WTC11 (cell line): ENCODE measurements around the gene DHDH. TPM values are rescaled to one million over a fixed set of nuclear protein-coding genes. Genes with fewer than 3 reads are reported as not detected.

Experiments
- ATAC-seq: fragments of 200-7000 bp; cut with Tn5 transposase; 2 replicates; pipeline ENCODE4 v1.10.0; 2021; ENCODE audit warnings: mild to moderate bottlenecking, moderate library complexity
- CTCF ChIA-PET: fragments of 300-600 bp; sonication (Branson Sonifier 250); formaldehyde crosslinking; loops from one replicate; lab custom pipeline; 2021; ENCODE audit warnings: antibody characterized with exemption; lab: Charles Lee
- POLR2A ChIA-PET: fragments of 350-600 bp; sonication (Branson Sonifier 250); formaldehyde crosslinking; loops from one replicate; lab custom pipeline; 2021; ENCODE audit warnings: antibody characterized with exemption; lab: Charles Lee
- DNase-seq: peaks from one replicate; pipeline ENCODE4 v3.0.0; 2021; ENCODE audit warnings: low spot score
- H3K27ac Mint-ChIP-seq: 2 replicates; pipeline ENCODE4 v1.8.0; 2021; ENCODE audit warnings: mixed read lengths
- H3K27me3 Mint-ChIP-seq: 2 replicates; pipeline ENCODE4 v1.8.0; 2021; ENCODE audit warnings: low read depth, mild to moderate bottlenecking, moderate library complexity, mixed read lengths
- H3K36me3 Mint-ChIP-seq: 2 replicates; pipeline ENCODE4 v1.8.0; 2021; ENCODE audit warnings: mixed read lengths
- H3K4me1 Mint-ChIP-seq: 2 replicates; pipeline ENCODE4 v1.8.0; 2022; ENCODE audit warnings: mixed read lengths
- H3K4me3 Mint-ChIP-seq: 2 replicates; pipeline ENCODE4 v1.8.0; 2021; ENCODE audit warnings: mild to moderate bottlenecking, moderate library complexity, mixed read lengths
- H3K9me3 Mint-ChIP-seq: 2 replicates; pipeline ENCODE4 v1.8.0; 2021; ENCODE audit warnings: mixed read lengths
- AR ChIP-seq: fragments of 250-450 bp; sonication (Bioruptor Pico); IDR thresholded peaks from 2 replicates; pipeline ENCODE4 v1.9.0; 2021; ENCODE audit warnings: mild to moderate bottlenecking
- ATF1 ChIP-seq: sonication (generic); formaldehyde crosslinking; IDR thresholded peaks from 2 replicates; pipeline ENCODE4 v1.8.1; 2023; ENCODE audit warnings: mild to moderate bottlenecking, moderate library complexity, missing genetic modification reagents
- CBFB ChIP-seq: sonication (generic); formaldehyde crosslinking; IDR thresholded peaks from 2 replicates; pipeline ENCODE4 v1.8.1; 2022; ENCODE audit warnings: mild to moderate bottlenecking, low read depth, missing genetic modification reagents
- CTCF ChIP-seq: fragments of 200-600 bp; IDR thresholded peaks from 2 replicates; pipeline ENCODE4 v1.8.0; 2022; ENCODE audit warnings: antibody characterized with exemption
- E2F1 ChIP-seq: sonication (generic); formaldehyde crosslinking; IDR thresholded peaks from 2 replicates; pipeline ENCODE4 v1.8.0; 2022; ENCODE audit warnings: mild to moderate bottlenecking, missing genetic modification reagents
- ERG ChIP-seq: fragments of 250-450 bp; sonication (Bioruptor Pico); IDR thresholded peaks from 2 replicates; pipeline ENCODE4 v1.8.0; 2021; ENCODE audit warnings: mild to moderate bottlenecking
- FOXK1 ChIP-seq: sonication (generic); formaldehyde crosslinking; IDR thresholded peaks from 2 replicates; pipeline ENCODE4 v1.8.0; 2022; ENCODE audit warnings: mild to moderate bottlenecking, moderate library complexity, missing genetic modification reagents
- NFATC4 ChIP-seq: fragments of 250-450 bp; sonication (Bioruptor Pico); IDR thresholded peaks from 2 replicates; pipeline ENCODE4 v1.9.0; 2021; ENCODE audit warnings: mild to moderate bottlenecking
- NFYB ChIP-seq: sonication (generic); formaldehyde crosslinking; conservative IDR thresholded peaks from 2 replicates; pipeline ENCODE4 v1.8.0; 2022; ENCODE audit warnings: low read depth, missing genetic modification reagents
- NR2C2 ChIP-seq: sonication (generic); formaldehyde crosslinking; IDR thresholded peaks from 2 replicates; pipeline ENCODE4 v1.8.0; 2022; ENCODE audit warnings: mild to moderate bottlenecking, missing genetic modification reagents
- PRDM15 ChIP-seq: sonication (generic); formaldehyde crosslinking; IDR thresholded peaks from 2 replicates; pipeline ENCODE4 v1.8.0; 2022; ENCODE audit warnings: missing genetic modification reagents
- TCF7 ChIP-seq: sonication (generic); formaldehyde crosslinking; IDR thresholded peaks from 2 replicates; pipeline ENCODE4 v1.8.0; 2022; ENCODE audit warnings: mild to moderate bottlenecking, low read depth, missing genetic modification reagents, moderate library complexity
- ZBTB43 ChIP-seq: sonication (generic); formaldehyde crosslinking; IDR thresholded peaks from 2 replicates; pipeline ENCODE4 v1.8.1; 2023; ENCODE audit warnings: mild to moderate bottlenecking, missing genetic modification reagents
- ZNF317 ChIP-seq: sonication (generic); formaldehyde crosslinking; IDR thresholded peaks from 2 replicates; pipeline ENCODE4 v1.8.1; 2023; ENCODE audit warnings: low read depth, mild to moderate bottlenecking, moderate library complexity, missing genetic modification reagents, borderline replicate concordance
- total RNA-seq: library from RNA; stranded (reverse); gene quantifications from 3 replicates; pipeline ENCODE4 v1.2.3, GENCODE V29; 2021
- TF ChIP-seq, protein P1 (sequence below): sonication (generic); formaldehyde crosslinking; IDR thresholded peaks from 2 replicates; pipeline ENCODE4 v1.8.0; 2023; ENCODE audit warnings: mild to moderate bottlenecking, missing genetic modification reagents

DHDH gene
- total RNA-seq, 1 experiment from 2014 or later, result 3.0 TPM

- TF ChIP-seq ZBTB43 (no peak), AR (CRISPR knock-in tag) (no peak), ZNF317 (no peak), CTCF (no peak; the same call in 1 of the 2 replicates), E2F1 (CRISPR knock-in tag) (no peak), FOXK1 (no peak), ATF1 (CRISPR knock-in tag) (no peak), TCF7 (CRISPR knock-in tag) (no peak)
- TF ChIP-seq, protein P1, sequence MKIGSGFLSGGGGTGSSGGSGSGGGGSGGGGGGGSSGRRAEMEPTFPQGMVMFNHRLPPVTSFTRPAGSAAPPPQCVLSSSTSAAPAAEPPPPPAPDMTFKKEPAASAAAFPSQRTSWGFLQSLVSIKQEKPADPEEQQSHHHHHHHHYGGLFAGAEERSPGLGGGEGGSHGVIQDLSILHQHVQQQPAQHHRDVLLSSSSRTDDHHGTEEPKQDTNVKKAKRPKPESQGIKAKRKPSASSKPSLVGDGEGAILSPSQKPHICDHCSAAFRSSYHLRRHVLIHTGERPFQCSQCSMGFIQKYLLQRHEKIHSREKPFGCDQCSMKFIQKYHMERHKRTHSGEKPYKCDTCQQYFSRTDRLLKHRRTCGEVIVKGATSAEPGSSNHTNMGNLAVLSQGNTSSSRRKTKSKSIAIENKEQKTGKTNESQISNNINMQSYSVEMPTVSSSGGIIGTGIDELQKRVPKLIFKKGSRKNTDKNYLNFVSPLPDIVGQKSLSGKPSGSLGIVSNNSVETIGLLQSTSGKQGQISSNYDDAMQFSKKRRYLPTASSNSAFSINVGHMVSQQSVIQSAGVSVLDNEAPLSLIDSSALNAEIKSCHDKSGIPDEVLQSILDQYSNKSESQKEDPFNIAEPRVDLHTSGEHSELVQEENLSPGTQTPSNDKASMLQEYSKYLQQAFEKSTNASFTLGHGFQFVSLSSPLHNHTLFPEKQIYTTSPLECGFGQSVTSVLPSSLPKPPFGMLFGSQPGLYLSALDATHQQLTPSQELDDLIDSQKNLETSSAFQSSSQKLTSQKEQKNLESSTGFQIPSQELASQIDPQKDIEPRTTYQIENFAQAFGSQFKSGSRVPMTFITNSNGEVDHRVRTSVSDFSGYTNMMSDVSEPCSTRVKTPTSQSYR (CRISPR knock-in tag), result no peak
Observed at GRCh38 chr19:48975947-48976847, 42.7 kb downstream of the DHDH start (continued).

DNA sequence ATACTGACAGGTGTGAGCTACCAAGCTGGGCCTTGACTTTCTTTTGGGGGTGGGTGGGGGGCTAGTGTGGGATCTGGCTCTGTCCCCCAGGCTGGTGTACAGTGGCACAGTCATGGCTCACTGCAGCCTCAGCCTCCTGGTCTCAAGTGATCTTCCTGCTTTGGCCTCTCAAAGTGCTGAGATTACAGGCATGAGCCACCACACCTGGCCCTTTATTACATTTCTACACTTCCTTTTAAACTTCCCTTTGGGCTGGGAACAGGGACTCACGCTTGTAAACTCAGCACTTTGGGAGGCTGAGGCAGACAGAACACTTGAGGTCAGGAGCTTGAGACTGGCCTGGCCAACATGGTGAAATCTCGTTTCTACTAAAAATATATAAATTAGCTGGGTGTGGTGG is 43.6 kb downstream of the DHDH start:
- TF ChIP-seq ERG (no peak), PRDM15 (CRISPR knock-in tag) (no peak), NFATC4 (no peak), NR2C2 (no peak), ATF1 (CRISPR knock-in tag) (no peak), CBFB (CRISPR knock-in tag) (no peak), TCF7 (CRISPR knock-in tag) (no peak), NFYB (no peak)
- TF ChIP-seq, all 79 proteins: peak for 0
- no peak overlapping the region for H3K4me3 Mint-ChIP-seq
- H3K4me1 Mint-ChIP-seq, result no peaks in the 10 kb centered on the region
- CTCF ChIA-PET, result interaction anchor here (1.0 to 4.7 kb wide), 5 partner anchors 16 to 169 kb away, joined by 3 to 28 read pairs (median 4); partner anchors contain the start of genes GYS1 and RUVBL2
- peaks cover 42% of the 10 kb centered on the region for H3K36me3 Mint-ChIP-seq
- DNase-seq (no peak), ATAC-seq (no peak)
- H3K27me3 Mint-ChIP-seq, result no peaks in the 10 kb centered on the region
- POLR2A ChIA-PET, result no interaction called here
- H3K27ac Mint-ChIP-seq, result no peak overlapping the region
- no peaks in the 10 kb centered on the region for H3K9me3 Mint-ChIP-seq
